SK-N-SH (cell line): ENCODE results near the gene RAD51B. TPM values are rescaled to one million over a fixed set of nuclear protein-coding genes. Genes with fewer than 3 reads are reported as not detected.
A peak's percentile ranks its signal among the peaks of the same experiment; 100 is the strongest.

Experiments used
- CTCF ChIA-PET: fragments of 300-600, 350-600 bp; formaldehyde crosslinking; extraction: SDS; loops from one replicate; lab custom pipeline; 2021; lab: Yijun Ruan, JAX
- POLR2A ChIA-PET: fragments of 350-600 bp; sonication (Branson Sonifier 250); formaldehyde crosslinking; extraction: SDS; loops from one replicate; lab custom pipeline; 2020; ENCODE audit warnings: antibody characterized with exemption, inconsistent platforms; lab: Yijun Ruan, JAX
- DNase-seq: peaks from one replicate; pipeline ENCODE4 v3.0.0; 2012
- H2AFZ ChIP-seq: fragments of 200-600 bp; sonication (generic); 2 replicates; pipeline ENCODE4 v1.8.1; 2016; ENCODE audit warnings: antibody characterized with exemption, mild to moderate bottlenecking, low read depth
- H3F3A ChIP-seq: fragments of 200-600 bp; sonication (generic); replicated peaks from 2 replicates; pipeline ENCODE3; 2016; ENCODE audit warnings: antibody characterized with exemption, mild to moderate bottlenecking; ENCODE audit not compliant: insufficient read depth
- H3K27ac ChIP-seq, 2 experiments: fragments of 200-500 bp in 1 of 2; fragments of 200-600 bp in 1 of 2; sonication (Bioruptor generic) in 1 of 2; sonication (generic), shearing (Covaris generic) in 1 of 2; 2 replicates each; pipeline versions ENCODE4 v1.5.1 to v1.6.1; 2014 to 2016; ENCODE audit warnings: low read depth in 2 of 2, inconsistent platforms in 1 of 2, low read length in 1 of 2, mild to moderate bottlenecking in 1 of 2, mixed read lengths in 1 of 2
- H3K27me3 ChIP-seq: fragments of 200-600 bp; sonication (generic), shearing (Covaris generic); 2 replicates; pipeline ENCODE4 v1.6.1; 2016; ENCODE audit warnings: mixed run types; ENCODE audit not compliant: insufficient read depth
- H3K36me3 ChIP-seq, 2 experiments: fragments of 200-500 bp in 1 of 2; fragments of 200-600 bp in 1 of 2; sonication (Bioruptor generic) in 1 of 2; sonication (generic) in 1 of 2; replicated peaks in 1 of 2; 2 replicates each; pipeline versions ENCODE3 to v1.5.1; 2014 to 2016; ENCODE audit warnings: low read length in 1 of 2, mild to moderate bottlenecking in 1 of 2; ENCODE audit not compliant: insufficient read depth in 2 of 2, control insufficient read depth in 1 of 2
- H3K4me1 ChIP-seq, 2 experiments: fragments of 200-500 bp in 1 of 2; fragments of 200-600 bp in 1 of 2; sonication (Bioruptor generic) in 1 of 2; sonication (generic), shearing (Covaris generic) in 1 of 2; 2 replicates each; pipeline versions ENCODE4 v1.5.1 to v1.6.1; 2014 to 2016; ENCODE audit warnings: low read depth in 1 of 2, low read length in 1 of 2, mixed run types in 1 of 2; ENCODE audit not compliant: insufficient read depth in 2 of 2, control insufficient read depth in 1 of 2
- H3K4me2 ChIP-seq: fragments of 200-600 bp; sonication (generic), shearing (Covaris generic); 2 replicates; pipeline ENCODE4 v1.6.1; 2017; ENCODE audit warnings: mixed run types
- H3K4me3 ChIP-seq, 2 experiments: fragments of 200-500 bp in 1 of 2; fragments of 200-600 bp in 1 of 2; sonication (Bioruptor generic) in 1 of 2; sonication (generic), shearing (Covaris generic) in 1 of 2; 2 replicates each; pipeline versions ENCODE4 v1.5.1 to v1.8.1; 2014 to 2016; ENCODE audit warnings: low read depth in 2 of 2, inconsistent platforms in 1 of 2, low read length in 1 of 2, mild to moderate bottlenecking in 1 of 2, mixed read lengths in 1 of 2, moderate library complexity in 1 of 2
- H3K79me2 ChIP-seq: fragments of 200-600 bp; sonication (generic); 2 replicates; pipeline ENCODE4 v1.8.1; 2017; ENCODE audit warnings: mild to moderate bottlenecking; ENCODE audit not compliant: insufficient read depth
- H3K9ac ChIP-seq: fragments of 200-600 bp; sonication (generic); 2 replicates; pipeline ENCODE4 v1.6.1; 2017; ENCODE audit warnings: mixed run types
- H3K9me2 ChIP-seq: fragments of 200-600 bp; sonication (generic); 2 replicates; pipeline ENCODE4 v1.6.1; 2017; ENCODE audit warnings: mixed run types
- H3K9me3 ChIP-seq: fragments of 200-600 bp; sonication (generic); 2 replicates; pipeline ENCODE4 v1.6.1; 2017; ENCODE audit warnings: mixed run types, mild to moderate bottlenecking, moderate library complexity
- H4K20me1 ChIP-seq: fragments of 200-600 bp; sonication (generic); 2 replicates; pipeline ENCODE4 v1.6.1; 2017; ENCODE audit warnings: mild to moderate bottlenecking, mixed run types; ENCODE audit not compliant: insufficient read depth
- ELF1 ChIP-seq: IDR thresholded peaks from 2 replicates; pipeline ENCODE4 v1.4.0; 2012
- FOXM1 ChIP-seq: IDR thresholded peaks from 2 replicates; pipeline ENCODE4 v1.4.0; 2012; ENCODE audit warnings: low read depth, mild to moderate bottlenecking
- GABPA ChIP-seq: IDR thresholded peaks from 2 replicates; pipeline ENCODE4 v1.4.0; 2012; ENCODE audit warnings: low read depth, mild to moderate bottlenecking
- GATA2 ChIP-seq: sonication (generic); formaldehyde crosslinking; IDR thresholded peaks from 2 replicates; pipeline ENCODE4 v1.5.0; 2020; ENCODE audit warnings: mild to moderate bottlenecking, missing genetic modification reagents
- IRF3 ChIP-seq: fragments of 150-350 bp; IDR thresholded peaks from 2 replicates; pipeline ENCODE4 v1.6.1; 2016; ENCODE audit warnings: mild to moderate bottlenecking, low read depth, low read length
- JUND ChIP-seq: IDR thresholded peaks from 2 replicates; pipeline ENCODE4 v1.4.0; 2012
- MXI1 ChIP-seq: IDR thresholded peaks from 2 replicates; pipeline ENCODE4 v1.6.1; 2012; ENCODE audit warnings: mild to moderate bottlenecking, low read depth, low read length, improper control_type of control experiment
- NFIC ChIP-seq: IDR thresholded peaks from 2 replicates; pipeline ENCODE4 v1.4.0; 2012; ENCODE audit warnings: borderline replicate concordance
- NRF1 ChIP-seq: IDR thresholded peaks from 2 replicates; pipeline ENCODE4 v1.6.1; 2012; ENCODE audit warnings: low read depth, mild to moderate bottlenecking, low read length
- POLR2AphosphoS5 ChIP-seq: IDR thresholded peaks from 2 replicates; pipeline ENCODE4 v1.6.1; 2012; ENCODE audit warnings: low read depth, low read length
- RAD21 ChIP-seq: IDR thresholded peaks from 2 replicates; pipeline ENCODE4 v1.6.1; 2012; ENCODE audit warnings: mild to moderate bottlenecking, low read length
- RCOR1 ChIP-seq: fragments of 150-350 bp; IDR thresholded peaks from 2 replicates; pipeline ENCODE4 v1.6.1; 2017; ENCODE audit warnings: antibody characterized with exemption, low read length
- REST ChIP-seq: IDR thresholded peaks from 2 replicates; pipeline ENCODE4 v1.6.1; 2012; ENCODE audit warnings: mild to moderate bottlenecking, low read depth, low read length, moderate library complexity
- RFX5 ChIP-seq: IDR thresholded peaks from 2 replicates; pipeline ENCODE4 v1.6.1; 2012; ENCODE audit warnings: mild to moderate bottlenecking, improper control_type of control experiment, low read length
- SIN3A ChIP-seq: IDR thresholded peaks from 2 replicates; pipeline ENCODE4 v1.6.1; 2012; ENCODE audit warnings: low read depth, mild to moderate bottlenecking, low read length, moderate library complexity, borderline replicate concordance
- TAF1 ChIP-seq: IDR thresholded peaks from 2 replicates; pipeline ENCODE4 v1.6.1; 2012; ENCODE audit warnings: low read depth, mild to moderate bottlenecking, low read length, moderate library complexity, borderline replicate concordance
- TCF12 ChIP-seq: IDR thresholded peaks from 2 replicates; pipeline ENCODE4 v1.4.0; 2012
- USF2 ChIP-seq: fragments of 150-350 bp; IDR thresholded peaks from 2 replicates; pipeline ENCODE4 v1.6.1; 2017; ENCODE audit warnings: antibody characterized with exemption, low read length, low read depth, borderline replicate concordance
- WGBS: methylation state at CpG from one replicate; pipeline ENCODE4 v1.1.6; 2017; ENCODE audit warnings: low lambda C conversion rate; 5-methylcytosine and 5-hydroxymethylcytosine counted together
- polyA plus RNA-seq, 3 experiments: library from polyadenylated mRNA; depleted of rRNA; stranded (reverse); fragments of >200 nt; gene quantifications; 2 replicates each; pipeline ENCODE4 v1.2.3, GENCODE V29; 2012
- TF ChIP-seq, protein P1 (sequence below): IDR thresholded peaks from 2 replicates; pipeline ENCODE4 v1.4.0; 2012; ENCODE audit warnings: low read depth, borderline replicate concordance

Gene RAD51B
- polyA plus RNA-seq, 1 of the 3 experiments (the other 2 are of a cell fraction) = 6.0 TPM

DNA sequence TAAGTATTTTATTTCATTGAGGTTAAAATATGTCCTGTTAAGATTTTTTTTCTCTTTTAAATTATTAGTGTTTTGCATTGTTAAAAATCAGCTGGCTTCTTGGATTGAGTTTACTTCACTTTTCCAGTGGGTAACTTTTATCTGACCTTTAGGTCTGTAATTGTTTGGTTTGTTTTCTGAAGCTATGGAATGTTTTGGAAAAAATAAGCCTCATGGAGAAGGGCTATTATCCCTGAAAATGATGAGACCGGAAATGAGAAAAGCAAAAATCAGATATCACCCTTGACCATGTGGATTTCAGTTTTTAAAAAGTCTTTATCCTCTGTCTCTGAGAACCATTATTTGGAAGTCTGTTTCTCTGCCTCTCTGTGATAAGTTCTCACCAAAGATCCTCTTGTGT lies 180.9 kb downstream of the RAD51B start:
- H3K79me2 ChIP-seq = no peaks in the 10 kb centered on the region
- H3K4me1 ChIP-seq = peaks cover 0 to 13% of the 10 kb centered on the region in 2 experiments; a peak in 1 of 4 replicates
- peak overlapping the region; percentile 56 for H3K4me2 ChIP-seq
- no peaks in the 10 kb centered on the region for H3K9me3 ChIP-seq
- peak overlapping the region; percentile 65; the same call in 1 of the 2 replicates for H3K9ac ChIP-seq
- peak overlapping the region; percentile 70 to 82; a peak in 3 of 4 replicates for H3K27ac ChIP-seq
- peak overlapping the region; percentile 77 for H2AFZ ChIP-seq
- ChIA-PET POLR2A (no interaction called here), CTCF (no interaction called here)
- H3K36me3 ChIP-seq = no peaks in the 10 kb centered on the region
- no peak for DNase-seq
- peaks cover 8% of the 10 kb centered on the region for H3F3A ChIP-seq
- H3K9me2 ChIP-seq = no peaks in the 10 kb centered on the region
- H3K4me3 ChIP-seq = 0 out of 4 replicates have a peak overlapping the region, but pooled peaks of 1 of the 2 experiments have one; percentile 30
- 55% methylated on average over 1 of the region's 1 CpG for WGBS
- no peaks in the 10 kb centered on the region for H4K20me1 ChIP-seq
- TF ChIP-seq TCF12 = no peak
- no peaks in the 10 kb centered on the region for H3K27me3 ChIP-seq

GRCh38 chr14:68008491-68008890 lies 188.9 kb downstream of the RAD51B start:
- Histone ChIP-seq H4K20me1 (no peaks in the 10 kb centered on the region), H3K9me3 (no peaks in the 10 kb centered on the region), H3K27ac (no peak overlapping the region), H3K4me1 (no peaks in the 10 kb centered on the region; a peak in 2 of 4 replicates), H3K79me2 (no peaks in the 10 kb centered on the region), H3F3A (no peaks in the 10 kb centered on the region), H3K27me3 (no peaks in the 10 kb centered on the region), H3K4me2 (no peak overlapping the region), H3K4me3 (no peak overlapping the region), H2AFZ (no peak overlapping the region), H3K36me3 (no peaks in the 10 kb centered on the region), H3K9ac (no peak overlapping the region), H3K9me2 (no peaks in the 10 kb centered on the region)
- CTCF ChIA-PET = interaction anchor here (1.7 kb wide), 1 partner anchor 12 kb away, joined by 3 read pairs; no protein-coding TSS in a partner anchor
- 91% methylated on average over 1 of the region's 1 CpG for WGBS
- TF ChIP-seq ELF1 (no peak), USF2 (no peak), NFIC (no peak), REST (no peak), FOXM1 (no peak), RFX5 (no peak), GABPA (no peak), SIN3A (no peak), TAF1 (no peak), NRF1 (no peak), RAD21 (no peak), MXI1 (no peak), POLR2AphosphoS5 (no peak), RCOR1 (no peak), GATA2 (no peak), IRF3 (no peak), JUND (no peak)
- TF ChIP-seq, protein P1, sequence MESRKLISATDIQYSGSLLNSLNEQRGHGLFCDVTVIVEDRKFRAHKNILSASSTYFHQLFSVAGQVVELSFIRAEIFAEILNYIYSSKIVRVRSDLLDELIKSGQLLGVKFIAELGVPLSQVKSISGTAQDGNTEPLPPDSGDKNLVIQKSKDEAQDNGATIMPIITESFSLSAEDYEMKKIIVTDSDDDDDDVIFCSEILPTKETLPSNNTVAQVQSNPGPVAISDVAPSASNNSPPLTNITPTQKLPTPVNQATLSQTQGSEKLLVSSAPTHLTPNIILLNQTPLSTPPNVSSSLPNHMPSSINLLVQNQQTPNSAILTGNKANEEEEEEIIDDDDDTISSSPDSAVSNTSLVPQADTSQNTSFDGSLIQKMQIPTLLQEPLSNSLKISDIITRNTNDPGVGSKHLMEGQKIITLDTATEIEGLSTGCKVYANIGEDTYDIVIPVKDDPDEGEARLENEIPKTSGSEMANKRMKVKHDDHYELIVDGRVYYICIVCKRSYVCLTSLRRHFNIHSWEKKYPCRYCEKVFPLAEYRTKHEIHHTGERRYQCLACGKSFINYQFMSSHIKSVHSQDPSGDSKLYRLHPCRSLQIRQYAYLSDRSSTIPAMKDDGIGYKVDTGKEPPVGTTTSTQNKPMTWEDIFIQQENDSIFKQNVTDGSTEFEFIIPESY = no peak
- POLR2A ChIA-PET = no interaction called here
- DNase-seq = no peak
